HL-60/S4 treated with phorbol 12-myristate 13-acetate at 8.2 ng/mL for 4 days and 3 days (cell line): ENCODE data around the gene RFPL2.

Experiments
- in situ Hi-C: fragments of 300-500 bp; cut with MboI; formaldehyde crosslinking; loops from 2 replicates; pipeline ENCODE4 v1.15.0; 2022; ENCODE audit warnings: low sequenced_read_pairs

The RFPL2 gene

GRCh38 chr22:32204856-32205722, at the start of gene RFPL2:
RFPL2 (minus strand) TSS chr22:32205073; CDS start chr22:32202451, 2,622 bp downstream.
- in situ Hi-C loops: no loop called here

DNA sequence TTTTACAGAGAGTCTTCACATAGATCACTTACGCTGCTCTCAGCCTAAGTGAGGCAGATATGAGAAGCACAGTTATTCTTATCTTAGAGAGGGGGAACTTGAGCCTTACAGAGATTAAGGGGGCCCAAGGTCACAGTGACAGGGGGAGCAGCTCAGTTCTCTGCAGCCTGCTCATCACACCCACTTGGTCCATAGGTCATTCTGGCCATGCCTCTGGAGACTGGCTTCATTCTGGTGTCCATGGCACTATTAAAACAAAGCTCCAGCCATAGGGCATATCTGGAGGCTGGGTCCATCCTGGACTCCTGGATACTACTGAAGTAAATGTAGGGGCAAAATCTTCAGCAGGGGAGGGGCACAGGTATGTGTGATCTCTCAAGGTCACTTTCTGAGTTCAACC, 44.4 kb upstream of the RFPL2 start:
- in situ Hi-C loops: no loop called here

GRCh38 chr22:32248276-32248675, 43.4 kb upstream of the RFPL2 start:
- in situ Hi-C loops: no loop called here

- in situ Hi-C loops: no loop called here
Observed at GRCh38 chr22:32246166-32246565, 41.3 kb upstream of the RFPL2 start.

DNA sequence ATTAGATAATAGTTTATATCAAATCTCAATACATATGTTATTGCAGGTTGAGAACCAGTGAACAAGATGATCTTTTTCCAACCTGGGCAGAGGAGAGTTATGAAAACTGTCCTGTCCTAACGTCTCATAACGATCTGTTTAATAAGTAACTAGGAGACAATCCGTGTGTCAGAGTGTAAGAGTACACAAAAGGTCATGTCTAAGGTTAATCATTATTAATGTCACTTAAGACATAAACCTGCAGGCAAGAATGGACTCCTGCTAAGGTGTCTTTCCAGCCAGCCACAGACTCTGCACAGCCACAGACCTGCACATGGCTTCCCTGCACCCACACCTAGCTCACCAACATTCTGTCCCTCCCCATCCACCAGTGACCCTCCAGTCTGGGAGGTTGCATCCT, 40.2 kb upstream of the RFPL2 start:
- in situ Hi-C loops: no loop called here

- in situ Hi-C loops: no loop called here
Observed at GRCh38 chr22:32244547-32244946, 39.7 kb upstream of the RFPL2 start.

- in situ Hi-C loops: no loop called here
Observed at GRCh38 chr22:32240461-32240860, 35.6 kb upstream of the RFPL2 start.

DNA sequence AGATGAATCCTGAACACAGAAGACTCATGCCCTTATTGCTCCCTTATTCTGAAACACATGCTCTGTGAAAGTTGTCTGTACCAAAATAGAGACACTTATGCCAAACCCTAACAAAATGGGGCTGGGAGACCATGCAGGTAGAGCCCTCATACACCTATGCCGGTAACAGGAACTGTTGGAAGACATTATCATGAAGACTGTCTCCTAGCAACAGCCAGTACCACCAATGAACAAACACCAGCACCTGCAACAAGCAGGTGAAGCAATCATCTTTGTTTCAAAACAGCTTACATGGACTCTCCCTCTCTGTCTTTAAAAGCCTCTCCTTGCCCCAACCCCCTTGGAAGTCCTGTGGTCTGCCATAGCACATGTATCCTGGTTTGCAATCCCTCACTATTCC, 33.0 kb upstream of the RFPL2 start:
- in situ Hi-C loops: no loop called here

- in situ Hi-C loops: no loop called here
Observed at GRCh38 chr22:32236970-32237369, 32.1 kb upstream of the RFPL2 start.

DNA sequence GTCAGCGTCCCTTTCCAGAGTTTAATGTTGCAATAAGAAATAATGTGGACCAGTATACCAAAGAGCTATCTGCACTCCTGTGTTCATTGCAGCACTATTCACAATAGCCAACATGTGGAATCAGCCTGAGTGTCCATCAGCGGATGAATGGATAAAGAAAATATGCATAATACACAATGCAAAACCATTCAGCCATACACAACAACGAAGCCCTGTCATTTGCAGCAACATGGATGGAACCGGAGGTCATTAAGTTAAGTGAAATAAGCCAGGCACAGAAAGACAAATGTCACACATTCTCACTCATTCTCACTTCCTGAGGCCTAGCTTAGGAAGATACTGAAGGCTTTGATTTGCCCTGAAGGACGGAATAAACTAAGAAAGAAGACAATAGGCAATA, 28.2 kb upstream of the RFPL2 start:
- in situ Hi-C loops: no loop called here

DNA sequence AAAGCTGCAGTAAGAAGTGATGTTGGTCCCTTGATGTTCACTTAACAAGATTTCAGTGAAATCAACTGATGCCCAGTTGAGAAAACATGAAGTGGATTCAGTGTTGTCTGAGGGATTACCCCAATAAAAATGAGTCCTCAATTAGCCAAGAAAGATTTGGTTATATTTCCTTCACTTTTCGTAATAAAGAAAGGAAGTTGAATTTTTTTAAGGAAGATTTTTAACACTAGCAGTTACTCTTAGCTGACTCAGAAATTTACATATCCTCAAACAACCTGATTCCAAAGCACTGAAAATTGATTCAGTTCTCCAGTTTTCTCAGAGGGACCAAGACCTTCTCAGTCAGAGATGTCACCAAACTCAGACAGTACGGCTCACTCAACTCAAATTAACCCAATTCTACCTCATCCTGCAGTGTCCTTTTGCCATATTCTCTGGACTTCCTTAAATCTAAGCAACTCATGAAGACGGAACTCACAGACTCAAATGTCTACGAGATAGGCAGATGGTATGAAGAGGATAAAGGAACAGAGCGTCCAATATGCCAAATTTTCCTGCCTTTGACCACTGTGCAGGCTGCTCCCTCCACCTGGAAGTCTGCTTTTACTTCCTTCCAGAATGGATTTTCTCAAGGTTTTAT, 27.4 kb upstream of the RFPL2 start:
- in situ Hi-C loops: no loop called here

DNA sequence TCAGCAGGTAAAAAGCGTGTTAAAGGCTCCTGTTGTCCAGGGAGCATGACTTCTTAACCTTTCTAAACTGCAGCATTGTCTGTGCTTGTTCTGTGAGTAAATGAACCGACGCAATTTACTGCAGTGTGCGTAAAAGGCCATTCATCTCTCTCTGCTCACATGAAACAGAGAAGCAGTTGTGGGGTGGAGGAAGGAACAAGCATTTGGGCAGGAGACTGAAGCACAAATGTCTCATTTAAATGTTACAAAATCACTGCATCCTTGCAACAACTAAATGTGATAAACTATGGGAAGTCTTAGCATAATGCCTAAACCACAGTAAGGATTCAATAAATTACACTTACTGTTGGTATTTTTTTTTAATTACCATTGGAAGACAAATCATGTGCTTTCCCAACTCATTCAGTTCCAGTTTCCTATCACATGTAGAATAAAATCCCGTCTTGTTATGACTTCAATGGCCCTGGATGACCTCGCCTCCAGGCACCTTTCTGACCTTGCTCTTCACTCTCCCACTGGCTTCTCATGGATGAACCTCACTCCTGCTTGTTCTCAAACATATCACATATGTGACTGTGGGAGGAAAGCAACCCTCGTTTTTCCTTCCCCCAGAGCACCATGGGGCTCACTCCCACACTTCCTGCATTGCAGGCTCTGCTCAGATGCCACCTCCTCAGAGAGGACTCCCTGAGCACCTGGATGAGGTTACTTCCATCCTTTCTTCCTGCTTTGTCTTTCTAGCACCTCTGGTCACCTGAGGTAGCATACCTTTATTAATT, 21.6 kb upstream of the RFPL2 start:
- in situ Hi-C loops: no loop called here

GRCh38 chr22:32222991-32223390, 18.1 kb upstream of the RFPL2 start:
- in situ Hi-C loops: no loop called here

DNA sequence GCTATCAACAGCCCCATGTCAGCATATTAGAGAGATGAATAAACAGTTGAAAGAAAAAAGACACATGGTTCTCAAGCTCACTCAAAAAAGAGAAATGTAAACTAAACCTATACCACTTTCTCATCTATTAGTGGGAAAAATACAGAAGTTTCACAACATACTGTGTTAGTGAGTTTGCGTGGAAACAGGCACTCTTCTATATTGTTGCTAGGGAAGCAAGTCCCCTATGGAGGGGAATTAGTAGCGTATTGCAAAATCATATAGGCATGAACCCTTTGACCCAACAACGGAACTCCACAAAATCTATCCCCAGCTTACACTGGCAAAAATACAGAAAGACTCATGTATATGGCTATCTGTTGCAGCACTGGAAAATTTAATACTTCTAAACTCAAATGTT, 14.2 kb upstream of the RFPL2 start:
- in situ Hi-C loops: no loop called here

- in situ Hi-C loops: no loop called here
Observed at GRCh38 chr22:32218470-32218869, 13.6 kb upstream of the RFPL2 start.

GRCh38 chr22:32217465-32217864, 12.6 kb upstream of the RFPL2 start:
- in situ Hi-C loops: no loop called here

DNA sequence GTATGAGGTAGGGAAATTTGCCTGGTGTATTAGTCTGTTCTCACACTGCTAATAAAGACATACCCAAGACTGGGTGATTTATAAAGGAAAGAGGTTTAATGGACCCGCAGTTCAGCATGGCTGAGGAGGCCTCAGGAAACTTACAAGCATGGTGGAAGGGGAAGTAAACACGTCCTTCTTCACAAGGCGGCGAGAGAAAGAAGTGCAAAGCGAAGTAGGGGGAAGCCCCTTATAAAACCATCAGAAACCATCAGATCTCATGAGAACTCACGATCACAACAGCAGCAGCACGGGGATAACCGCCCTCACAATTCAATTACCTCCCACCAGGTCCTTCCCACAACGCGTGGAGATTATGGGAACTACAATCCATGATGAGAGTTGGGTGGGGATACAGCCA, 12.0 kb upstream of the RFPL2 start:
- in situ Hi-C loops: no loop called here

GRCh38 chr22:32211011-32211410, 6.1 kb upstream of the RFPL2 start:
- in situ Hi-C loops: no loop called here

- in situ Hi-C loops: no loop called here
Observed at GRCh38 chr22:32208681-32209080, 3.8 kb upstream of the RFPL2 start.

DNA sequence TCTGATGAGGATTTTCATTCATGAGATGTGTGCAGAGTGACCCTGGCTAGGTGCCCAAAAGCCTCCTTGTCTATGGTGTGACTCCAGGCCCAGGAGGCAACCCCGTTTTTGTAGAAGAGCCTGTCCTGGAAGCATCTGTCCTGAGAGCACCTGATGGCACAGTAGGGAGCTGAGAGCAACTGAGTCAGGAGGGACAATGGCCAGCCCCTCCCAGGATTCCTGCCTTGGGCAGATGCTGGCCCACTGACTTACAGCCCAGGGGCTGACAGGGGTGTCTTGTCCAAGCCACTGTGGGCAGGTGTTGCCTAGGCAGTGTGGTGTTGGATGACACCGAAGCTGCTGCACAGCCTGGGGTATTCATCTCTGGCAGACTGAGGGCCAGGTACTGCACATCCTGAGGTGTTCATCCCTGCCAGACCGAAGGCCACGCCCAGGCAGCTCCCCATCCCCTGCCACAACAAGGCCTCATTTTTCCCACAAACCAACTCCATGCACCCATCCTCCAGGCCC, 3.2 kb upstream of the RFPL2 start:
- in situ Hi-C loops: no loop called here
